GM23338 (cell line): Measurements from ENCODE around the gene COL4A1.

Source experiments
- EZH2phosphoT487 ChIP-seq: fragments of 200-600 bp; sonication (generic); IDR thresholded peaks from one replicate; pipeline ENCODE4 v1.8.1; 2018; ENCODE audit warnings: antibody characterized with exemption; ENCODE audit not compliant: unreplicated experiment
- NANOG ChIP-seq: IDR thresholded peaks from 2 replicates; pipeline ENCODE4 v1.6.1; 2016; ENCODE audit warnings: antibody characterized with exemption, borderline replicate concordance
- POLR2AphosphoS5 ChIP-seq: IDR thresholded peaks from 2 replicates; pipeline ENCODE4 v1.6.1; 2016; ENCODE audit warnings: antibody characterized with exemption, low read depth
- TF ChIP-seq, protein P1 (sequence below): IDR thresholded peaks from one replicate; pipeline ENCODE4 v1.6.1; 2018; ENCODE audit warnings: antibody characterized with exemption; ENCODE audit not compliant: unreplicated experiment
- TF ChIP-seq, protein P2 (sequence below), 2 experiments: fragments of 200-600 bp in 1 of 2; sonication (generic) in 1 of 2; conservative IDR thresholded peaks; 2 replicates each; pipeline versions ENCODE4 v1.5.1 to v1.6.1; 2016 to 2017; ENCODE audit warnings: antibody characterized with exemption in 2 of 2, low read depth in 2 of 2, mild to moderate bottlenecking in 2 of 2, moderate library complexity in 1 of 2

DNA sequence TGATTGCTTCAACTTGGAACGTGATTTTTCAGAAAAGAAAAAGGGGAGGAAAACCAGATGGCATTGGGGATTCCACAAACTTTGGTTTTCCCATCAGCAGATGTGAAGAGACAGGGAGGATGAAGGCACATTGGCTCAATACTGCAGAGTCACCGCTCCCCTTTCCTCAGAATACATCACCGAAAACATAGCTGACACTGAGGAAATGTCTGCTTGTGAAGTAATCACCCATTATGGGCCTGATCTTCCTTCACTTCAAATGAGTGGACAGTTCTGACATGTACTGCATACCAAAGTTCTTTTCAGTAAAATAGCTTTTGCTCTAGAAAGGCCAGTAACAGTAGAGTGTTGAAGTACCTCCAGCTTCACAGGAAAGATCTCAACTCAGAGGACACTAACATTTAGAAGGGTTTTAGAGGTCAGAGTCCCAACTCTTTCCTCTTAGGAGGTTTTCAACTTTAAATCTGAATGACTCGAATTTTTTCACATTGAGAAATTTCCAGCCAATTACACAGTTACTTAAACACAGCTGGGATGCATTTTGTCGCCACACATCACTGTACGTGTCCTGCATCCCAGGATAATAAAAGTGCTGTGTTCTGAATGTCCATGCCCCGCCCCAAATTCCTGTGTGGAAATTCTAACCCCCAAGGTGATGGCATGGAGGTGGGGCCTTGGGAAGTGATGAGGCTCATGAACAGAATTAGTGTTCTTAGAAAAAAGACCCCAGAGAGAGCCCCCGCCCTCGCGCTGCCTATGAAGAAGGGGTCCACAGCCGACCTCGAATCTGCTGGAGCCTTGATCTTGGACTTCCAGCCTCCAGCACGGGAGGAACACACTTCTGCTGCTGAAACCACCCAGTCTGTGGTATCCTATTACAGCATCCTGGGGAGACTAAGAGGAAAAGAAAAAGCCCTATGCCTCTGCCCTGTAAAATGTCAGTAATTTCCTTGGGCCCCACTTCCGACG, 77.7 kb downstream of the COL4A1 start:
- TF ChIP-seq, protein P1, sequence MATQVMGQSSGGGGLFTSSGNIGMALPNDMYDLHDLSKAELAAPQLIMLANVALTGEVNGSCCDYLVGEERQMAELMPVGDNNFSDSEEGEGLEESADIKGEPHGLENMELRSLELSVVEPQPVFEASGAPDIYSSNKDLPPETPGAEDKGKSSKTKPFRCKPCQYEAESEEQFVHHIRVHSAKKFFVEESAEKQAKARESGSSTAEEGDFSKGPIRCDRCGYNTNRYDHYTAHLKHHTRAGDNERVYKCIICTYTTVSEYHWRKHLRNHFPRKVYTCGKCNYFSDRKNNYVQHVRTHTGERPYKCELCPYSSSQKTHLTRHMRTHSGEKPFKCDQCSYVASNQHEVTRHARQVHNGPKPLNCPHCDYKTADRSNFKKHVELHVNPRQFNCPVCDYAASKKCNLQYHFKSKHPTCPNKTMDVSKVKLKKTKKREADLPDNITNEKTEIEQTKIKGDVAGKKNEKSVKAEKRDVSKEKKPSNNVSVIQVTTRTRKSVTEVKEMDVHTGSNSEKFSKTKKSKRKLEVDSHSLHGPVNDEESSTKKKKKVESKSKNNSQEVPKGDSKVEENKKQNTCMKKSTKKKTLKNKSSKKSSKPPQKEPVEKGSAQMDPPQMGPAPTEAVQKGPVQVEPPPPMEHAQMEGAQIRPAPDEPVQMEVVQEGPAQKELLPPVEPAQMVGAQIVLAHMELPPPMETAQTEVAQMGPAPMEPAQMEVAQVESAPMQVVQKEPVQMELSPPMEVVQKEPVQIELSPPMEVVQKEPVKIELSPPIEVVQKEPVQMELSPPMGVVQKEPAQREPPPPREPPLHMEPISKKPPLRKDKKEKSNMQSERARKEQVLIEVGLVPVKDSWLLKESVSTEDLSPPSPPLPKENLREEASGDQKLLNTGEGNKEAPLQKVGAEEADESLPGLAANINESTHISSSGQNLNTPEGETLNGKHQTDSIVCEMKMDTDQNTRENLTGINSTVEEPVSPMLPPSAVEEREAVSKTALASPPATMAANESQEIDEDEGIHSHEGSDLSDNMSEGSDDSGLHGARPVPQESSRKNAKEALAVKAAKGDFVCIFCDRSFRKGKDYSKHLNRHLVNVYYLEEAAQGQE: no peak
- TF ChIP-seq, protein P2, sequence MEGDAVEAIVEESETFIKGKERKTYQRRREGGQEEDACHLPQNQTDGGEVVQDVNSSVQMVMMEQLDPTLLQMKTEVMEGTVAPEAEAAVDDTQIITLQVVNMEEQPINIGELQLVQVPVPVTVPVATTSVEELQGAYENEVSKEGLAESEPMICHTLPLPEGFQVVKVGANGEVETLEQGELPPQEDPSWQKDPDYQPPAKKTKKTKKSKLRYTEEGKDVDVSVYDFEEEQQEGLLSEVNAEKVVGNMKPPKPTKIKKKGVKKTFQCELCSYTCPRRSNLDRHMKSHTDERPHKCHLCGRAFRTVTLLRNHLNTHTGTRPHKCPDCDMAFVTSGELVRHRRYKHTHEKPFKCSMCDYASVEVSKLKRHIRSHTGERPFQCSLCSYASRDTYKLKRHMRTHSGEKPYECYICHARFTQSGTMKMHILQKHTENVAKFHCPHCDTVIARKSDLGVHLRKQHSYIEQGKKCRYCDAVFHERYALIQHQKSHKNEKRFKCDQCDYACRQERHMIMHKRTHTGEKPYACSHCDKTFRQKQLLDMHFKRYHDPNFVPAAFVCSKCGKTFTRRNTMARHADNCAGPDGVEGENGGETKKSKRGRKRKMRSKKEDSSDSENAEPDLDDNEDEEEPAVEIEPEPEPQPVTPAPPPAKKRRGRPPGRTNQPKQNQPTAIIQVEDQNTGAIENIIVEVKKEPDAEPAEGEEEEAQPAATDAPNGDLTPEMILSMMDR (conservative IDR thresholded peaks at IDR 0.05; ENCODE audit: low read depth in 2 of 2): no peak
- no peak for TF ChIP-seq EZH2phosphoT487
- TF ChIP-seq POLR2AphosphoS5: no peak
- TF ChIP-seq NANOG: no peak
